ENCODE results near the gene BCAR3.

The BCAR3 gene

GRCh38 chr1:93681101-93681988 is at the start of gene BCAR3:
Gene BCAR3, minus strand, starts transcription at chr1:93681837. Its CDS starts 6,907 bp downstream, at chr1:93674930.
- peak; percentile 62 for DNase-seq

GRCh38 chr1:93730621-93731020 is 49.0 kb upstream of the BCAR3 start:
- no peak for DNase-seq

- no peak for DNase-seq
Measured at GRCh38 chr1:93729906-93730305, 48.3 kb upstream of the BCAR3 start.

- no peak for DNase-seq
Measured at GRCh38 chr1:93729502-93729901, 47.9 kb upstream of the BCAR3 start.

DNA sequence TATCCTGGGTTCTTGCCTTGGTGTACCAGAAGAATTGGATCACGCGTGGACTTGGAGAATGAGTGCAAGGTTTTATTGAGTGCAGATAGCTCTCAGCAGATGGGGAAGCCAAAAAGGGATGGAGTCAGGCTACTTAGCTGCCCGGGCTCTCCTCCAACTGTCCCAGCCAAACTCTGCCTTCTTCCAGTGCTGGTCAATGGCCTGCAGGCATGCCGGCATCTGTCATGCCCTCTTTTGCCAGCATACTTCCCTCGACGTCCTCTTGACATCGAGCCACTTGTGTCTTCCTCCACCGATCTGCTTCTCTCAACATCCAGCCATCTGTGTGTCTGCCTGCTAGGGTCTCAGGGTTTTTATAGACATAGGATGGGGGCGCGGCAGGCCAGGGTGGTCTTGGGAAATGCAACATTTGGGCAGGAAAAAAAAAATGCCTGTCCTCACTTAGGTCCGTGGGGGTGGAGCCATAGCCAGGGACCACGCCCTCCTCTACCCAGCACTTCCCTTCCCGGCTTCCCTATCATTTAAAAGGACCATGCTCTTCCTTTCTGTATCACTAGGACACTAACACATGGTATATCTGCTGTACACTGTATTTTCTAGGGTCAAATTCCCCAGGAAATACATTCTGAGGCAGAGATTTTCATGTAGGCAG is 47.0 kb upstream of the BCAR3 start:
- no peak for DNase-seq

DNA sequence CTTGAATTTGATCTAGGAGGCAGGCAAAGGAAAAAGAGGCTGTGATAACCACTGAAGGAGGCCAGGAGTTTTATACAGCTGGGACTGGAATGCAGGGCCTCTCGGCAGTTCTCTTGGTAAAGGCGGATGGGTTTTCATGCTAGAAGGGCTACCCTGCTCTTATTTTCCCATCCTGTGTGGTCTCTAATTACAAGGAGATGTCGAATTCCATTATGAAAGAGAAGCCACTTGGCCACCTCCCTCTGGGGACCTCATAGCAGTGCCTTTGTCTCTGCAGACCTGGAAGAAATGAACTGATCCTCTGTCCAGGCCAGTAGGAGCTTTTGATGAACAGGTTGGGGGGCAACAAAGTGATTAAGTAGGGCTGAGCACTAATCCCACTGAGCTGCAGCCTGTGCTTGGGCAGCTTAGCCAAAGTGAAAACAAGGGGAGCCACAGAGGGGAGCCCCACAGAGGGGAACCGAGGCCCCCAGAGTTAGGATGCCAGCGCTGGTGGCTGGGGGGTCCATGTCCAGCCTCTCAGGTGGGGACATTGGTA is 42.2 kb upstream of the BCAR3 start:
- no peak for DNase-seq

DNA sequence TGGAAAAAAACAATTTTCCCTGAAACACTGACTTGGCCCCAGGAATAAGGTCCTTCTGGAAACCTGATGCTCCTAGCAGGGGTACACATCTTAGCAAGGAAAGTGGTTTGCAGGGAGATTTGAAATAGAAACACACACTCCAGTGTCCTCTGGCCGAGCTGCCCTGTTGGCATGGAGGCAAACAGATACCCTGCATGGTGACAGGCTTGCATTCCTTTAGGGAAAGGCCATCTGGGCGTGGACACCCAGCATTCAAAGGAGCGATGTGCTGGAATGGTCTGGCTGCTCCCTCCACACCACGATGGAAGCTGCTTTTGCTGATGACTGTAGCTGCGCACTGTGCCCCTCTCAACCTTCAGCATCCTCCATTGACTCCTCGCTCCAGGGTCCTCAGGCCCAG is 41.5 kb upstream of the BCAR3 start:
- DNase-seq: peak; percentile 17

- DNase-seq: no peak
Measured at GRCh38 chr1:93722081-93723031, 40.7 kb upstream of the BCAR3 start.

DNA sequence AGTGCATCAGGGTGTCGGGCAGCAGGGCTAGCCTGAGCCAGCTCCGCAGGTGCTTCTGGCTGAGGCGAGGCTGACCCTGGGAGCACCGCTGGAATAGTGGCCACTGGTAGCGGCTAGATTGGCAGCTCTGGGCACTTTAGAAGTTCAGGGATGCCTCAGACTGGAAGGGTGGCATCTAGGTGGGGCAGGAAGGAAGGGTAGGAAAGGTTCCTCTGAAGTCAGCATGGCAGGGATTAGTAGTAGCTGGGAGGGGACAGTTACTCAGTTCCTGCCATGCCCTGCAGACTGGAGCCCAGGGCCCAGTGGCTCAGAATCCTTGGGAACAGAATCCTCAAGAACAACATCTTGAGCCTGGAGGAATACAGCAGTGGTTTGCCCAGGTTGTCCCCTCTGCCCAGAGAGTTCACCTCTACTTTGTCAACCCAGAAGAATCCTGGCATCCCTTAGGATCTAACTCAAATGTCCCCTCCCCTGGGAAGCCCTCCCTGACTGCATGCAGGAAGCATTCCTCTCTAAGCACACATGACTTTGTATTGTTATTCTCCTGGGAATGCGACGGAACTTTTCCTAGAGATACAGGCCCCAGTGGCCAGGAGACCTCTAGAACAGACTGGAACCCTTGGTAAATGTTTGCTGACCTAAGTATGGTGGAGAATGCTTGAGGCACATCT is 39.5 kb upstream of the BCAR3 start:
- no peak for DNase-seq

DNA sequence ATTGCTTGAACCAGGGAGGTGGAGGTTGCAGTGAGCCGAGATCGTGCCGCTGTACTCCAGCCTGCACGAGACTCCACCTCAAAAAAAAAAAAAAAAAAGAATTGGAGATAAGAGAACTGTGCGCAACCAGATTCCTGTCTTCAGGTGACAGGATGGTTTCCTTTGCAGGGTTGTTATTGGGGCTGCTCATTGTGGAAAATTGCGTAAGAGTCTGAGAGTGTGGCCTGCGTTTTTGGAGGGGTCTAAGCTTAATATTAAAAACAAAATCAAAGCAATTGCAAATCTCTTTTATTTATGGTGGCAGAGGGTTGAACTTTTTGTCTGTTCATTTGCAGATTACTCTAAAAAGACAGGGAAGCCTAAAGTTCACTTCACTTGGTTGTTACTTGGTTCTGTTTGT is 36.0 kb upstream of the BCAR3 start:
- no peak for DNase-seq

DNA sequence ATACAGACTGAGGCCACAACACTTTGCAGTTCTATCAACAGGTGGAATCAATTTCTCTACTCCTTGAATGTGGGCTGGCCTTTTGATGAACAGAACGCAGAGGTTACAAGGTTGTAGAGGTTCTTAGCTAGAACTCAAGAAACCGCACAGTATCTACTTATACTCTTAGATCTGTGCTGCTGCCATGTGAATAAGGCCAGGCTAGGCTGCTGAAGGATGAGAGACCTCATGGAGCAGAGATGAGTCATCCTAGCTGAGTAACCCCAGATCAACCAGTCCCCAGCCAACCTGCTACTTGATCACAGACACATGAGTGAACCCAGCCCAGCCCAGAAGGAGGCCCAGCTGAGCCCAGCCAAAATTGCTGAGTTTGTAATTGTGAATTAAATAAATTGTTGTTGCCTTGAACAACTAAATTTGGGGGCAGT is 35.3 kb upstream of the BCAR3 start:
- peak; percentile 52 for DNase-seq

GRCh38 chr1:93716163-93716562 is 34.5 kb upstream of the BCAR3 start:
- no peak for DNase-seq

DNA sequence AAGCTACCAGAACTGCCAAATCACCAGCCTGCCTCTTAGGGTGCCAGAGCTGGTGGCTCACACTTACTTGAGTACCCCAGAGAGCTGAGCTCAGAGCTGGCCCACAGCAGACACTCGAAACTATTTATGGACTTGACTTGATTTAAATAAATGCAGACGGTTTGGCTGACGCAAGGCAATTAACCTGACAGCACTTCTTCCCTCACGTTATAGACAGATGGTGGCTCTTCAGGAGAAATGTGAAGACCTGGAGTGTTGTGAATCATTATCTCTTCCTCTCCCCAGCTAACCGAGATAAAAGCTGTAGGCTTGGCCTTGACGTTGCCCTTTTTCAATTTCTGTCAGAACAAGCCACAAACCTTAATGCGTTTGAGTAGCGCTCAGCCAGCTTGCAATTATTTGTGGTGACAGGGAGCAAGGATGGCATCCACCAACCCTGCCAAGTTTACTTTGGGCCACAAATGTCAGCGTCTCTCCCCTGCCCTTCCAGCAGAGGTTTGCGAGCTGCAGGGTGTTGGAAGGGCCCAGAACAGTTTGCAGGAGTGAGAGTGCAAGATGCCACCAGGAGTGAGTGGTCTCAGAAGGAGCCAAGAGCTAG is 34.0 kb upstream of the BCAR3 start:
- DNase-seq: no peak

- no peak for DNase-seq
Measured at GRCh38 chr1:93714356-93714755, 32.7 kb upstream of the BCAR3 start.

DNA sequence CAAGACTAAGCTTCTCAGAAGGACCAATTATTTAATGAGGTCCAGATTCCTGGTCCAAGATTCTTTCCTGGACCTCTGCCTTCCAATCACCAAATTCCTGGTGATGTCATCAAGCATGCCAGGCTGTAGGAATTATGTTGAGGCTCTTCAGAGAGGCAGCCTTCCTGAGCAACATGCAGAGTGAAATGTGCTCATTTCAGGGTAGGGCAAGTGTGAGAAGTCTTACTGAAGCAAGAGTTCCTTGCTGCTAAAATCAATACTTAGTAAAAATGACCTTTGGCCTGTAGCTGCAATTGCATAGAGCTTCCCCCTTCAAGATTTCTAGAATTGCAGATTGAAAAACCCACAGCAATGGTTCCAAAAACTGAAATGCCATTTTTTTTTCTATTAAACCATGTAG is 31.7 kb upstream of the BCAR3 start:
- no peak for DNase-seq

DNA sequence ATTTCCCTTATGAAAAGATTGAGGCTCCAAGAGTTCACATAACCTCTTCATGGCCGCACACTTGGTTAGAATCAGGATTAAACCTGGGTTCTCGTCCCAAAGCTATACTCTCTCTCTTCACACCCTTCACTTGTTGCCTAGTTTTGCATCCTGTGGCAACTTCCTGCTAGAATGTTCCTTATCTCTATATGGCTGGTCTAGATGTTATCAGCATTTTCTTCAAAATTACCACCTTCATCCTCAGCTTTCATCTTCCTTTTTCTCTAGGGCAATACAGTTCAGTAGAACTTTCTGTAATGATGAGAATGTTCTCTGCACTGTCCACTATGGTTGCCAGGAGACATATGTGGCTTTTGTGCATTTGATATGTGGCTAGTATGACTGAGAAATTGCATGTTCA is 31.1 kb upstream of the BCAR3 start:
- DNase-seq: no peak

DNA sequence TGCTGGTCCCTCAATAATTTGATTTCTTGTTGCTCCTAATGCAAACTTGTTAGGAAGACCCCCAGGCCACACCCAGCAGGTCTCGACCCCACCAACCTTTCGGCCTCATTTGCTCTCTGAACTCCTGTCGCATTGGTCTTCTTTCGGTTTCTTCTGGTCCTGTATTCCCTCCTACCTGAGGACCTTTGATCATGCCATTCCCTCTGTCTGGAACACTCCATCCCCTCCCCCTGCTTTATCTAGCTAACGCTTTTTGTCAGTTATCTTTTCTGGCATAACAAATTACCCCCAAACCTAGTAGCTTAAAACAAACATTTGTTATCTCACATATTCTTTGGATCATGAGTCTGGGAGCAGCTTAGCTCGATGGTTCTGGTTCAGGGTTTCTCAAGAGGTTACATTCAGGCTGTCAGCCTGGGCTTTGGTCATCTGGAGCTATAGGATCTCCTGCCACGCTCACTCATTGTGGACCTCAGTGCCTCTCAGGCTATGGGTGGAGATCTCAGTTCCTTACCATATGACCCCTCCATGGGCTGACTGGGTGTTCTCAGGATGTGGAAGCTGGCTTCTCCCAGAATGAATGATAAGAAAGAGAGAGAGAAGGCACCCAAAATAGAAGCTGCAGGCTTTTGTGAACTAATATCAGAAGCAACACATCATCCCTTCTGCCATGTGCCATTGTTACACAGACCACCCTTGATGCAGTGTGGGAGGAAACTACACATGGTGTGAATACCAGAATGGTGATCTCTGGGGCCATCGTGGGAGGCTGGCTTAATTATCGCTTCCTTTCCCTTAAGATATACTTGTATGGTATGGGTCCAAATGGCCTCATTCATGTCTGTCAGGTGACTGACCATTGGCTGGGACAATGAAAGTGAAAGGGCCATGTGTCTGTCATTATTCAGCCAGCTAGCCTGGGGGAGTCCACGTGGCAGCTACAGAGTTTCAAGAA is 29.1 kb upstream of the BCAR3 start:
- DNase-seq: no peak

DNA sequence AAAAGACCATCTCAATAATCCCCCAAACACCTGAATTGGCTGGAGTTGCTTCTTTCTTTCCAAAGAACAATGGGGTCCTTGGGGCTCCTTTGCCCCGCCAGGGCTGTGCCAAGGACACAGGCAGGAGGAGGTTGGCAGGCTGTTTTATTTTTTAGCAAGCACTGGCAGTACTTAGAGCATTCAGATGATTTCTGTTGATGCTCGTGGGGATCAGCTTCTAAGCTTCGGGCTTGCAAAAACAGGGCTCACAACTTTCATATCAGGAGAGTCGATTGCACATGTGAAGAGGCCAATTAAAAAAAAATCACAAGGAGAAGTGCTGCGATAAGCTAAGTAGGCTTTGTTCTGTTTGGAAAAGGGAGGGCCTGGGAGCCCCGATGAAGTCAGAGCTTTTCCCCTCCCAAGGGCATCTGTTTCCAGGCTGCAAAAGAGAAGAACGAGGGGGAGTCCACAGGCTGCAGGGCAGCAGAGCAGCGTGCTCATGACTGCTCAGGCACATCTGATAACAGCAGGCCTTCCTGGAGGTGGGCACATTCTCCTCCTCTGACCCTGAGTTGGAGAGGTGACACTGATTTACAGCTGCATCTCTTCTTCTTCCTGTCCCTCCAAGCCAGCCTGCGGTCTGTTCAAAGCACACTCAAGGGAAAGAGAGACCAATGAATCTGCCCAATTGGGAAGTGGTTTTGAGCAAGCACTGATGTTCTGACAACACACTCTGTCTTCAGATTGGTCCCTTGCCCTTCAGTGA is 27.3 kb upstream of the BCAR3 start:
- no peak for DNase-seq

DNA sequence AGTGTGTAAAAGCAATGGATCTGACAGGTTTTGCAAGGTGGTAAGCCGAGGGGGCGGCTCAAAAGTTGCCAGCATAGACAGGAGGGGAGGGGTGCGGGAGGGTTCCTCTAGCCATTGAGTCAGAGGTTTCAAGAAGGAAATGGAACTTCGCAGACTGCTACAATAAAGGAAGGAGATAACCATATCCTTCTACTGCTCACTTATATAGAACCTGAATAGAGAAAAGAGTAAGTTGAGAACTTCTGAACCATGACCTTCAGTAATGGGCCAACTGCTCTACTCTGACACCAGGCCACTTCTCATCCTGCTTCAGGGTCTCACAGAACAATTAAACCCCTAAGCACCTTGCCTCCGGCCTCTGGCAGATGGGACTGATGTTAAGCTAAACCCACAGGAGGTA is 26.3 kb upstream of the BCAR3 start:
- DNase-seq: no peak
